ENCODE measurements around the gene SLC38A4. TPM values are rescaled to one million over a fixed set of nuclear protein-coding genes. Genes with fewer than 3 reads are reported as not detected.

The SLC38A4 gene
- total RNA-seq, 1 donor from 2014 or later, result not detected

- H3K36me3 ChIP-seq (ENCODE audit: control insufficient read depth, insufficient read depth, low read length), result no peaks in the 10 kb centered on the region
- no peak for DNase-seq (ENCODE audit: low read depth)
- H3K27me3 ChIP-seq (ENCODE audit: control insufficient read depth, insufficient read depth, low read length), result no peaks in the 10 kb centered on the region
- no peak for TF ChIP-seq CTCF (IDR thresholded peaks at IDR 0.05; ENCODE audit: insufficient read depth, low read length, poor library complexity, severe bottlenecking)
- H3K4me3 ChIP-seq (ENCODE audit: low read depth, low read length), result no peak overlapping the region
Observed at GRCh38 chr12:46798648-46799047, 27.1 kb downstream of the SLC38A4 start.

DNA sequence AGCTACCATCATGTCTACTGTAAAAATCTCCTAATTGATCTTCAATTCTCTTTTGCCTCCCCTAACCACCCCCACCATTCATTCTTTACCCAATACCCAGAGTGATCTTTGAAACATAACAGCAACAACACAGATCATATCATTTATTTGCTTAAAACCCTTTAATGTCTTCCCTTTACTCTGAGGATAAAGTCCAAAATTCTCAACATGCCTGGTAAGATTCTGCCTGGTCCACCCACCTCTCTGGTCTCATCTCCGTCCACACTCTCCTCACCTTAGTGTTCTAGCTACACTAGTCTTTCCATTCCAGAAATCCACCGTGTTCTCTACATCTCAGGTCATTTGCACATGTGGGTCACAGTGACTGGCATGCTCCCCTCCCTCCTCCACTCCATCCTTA is 27.7 kb downstream of the SLC38A4 start:
- no peak for TF ChIP-seq CTCF (IDR thresholded peaks at IDR 0.05; ENCODE audit: insufficient read depth, low read length, poor library complexity, severe bottlenecking)
- H3K36me3 ChIP-seq (ENCODE audit: control insufficient read depth, insufficient read depth, low read length), result no peaks in the 10 kb centered on the region
- no peak overlapping the region for H3K4me3 ChIP-seq (ENCODE audit: low read depth, low read length)
- no peaks in the 10 kb centered on the region for H3K27me3 ChIP-seq (ENCODE audit: control insufficient read depth, insufficient read depth, low read length)
- DNase-seq (ENCODE audit: low read depth), result no peak

GRCh38 chr12:46795988-46796387 is 29.8 kb downstream of the SLC38A4 start:
- no peak for DNase-seq (ENCODE audit: low read depth)
- Histone ChIP-seq H3K36me3 (ENCODE audit: control insufficient read depth, insufficient read depth, low read length) (no peaks in the 10 kb centered on the region), H3K27me3 (ENCODE audit: control insufficient read depth, insufficient read depth, low read length) (no peaks in the 10 kb centered on the region), H3K4me3 (ENCODE audit: low read depth, low read length) (no peak overlapping the region)
- no peak for TF ChIP-seq CTCF (IDR thresholded peaks at IDR 0.05; ENCODE audit: insufficient read depth, low read length, poor library complexity, severe bottlenecking)

DNA sequence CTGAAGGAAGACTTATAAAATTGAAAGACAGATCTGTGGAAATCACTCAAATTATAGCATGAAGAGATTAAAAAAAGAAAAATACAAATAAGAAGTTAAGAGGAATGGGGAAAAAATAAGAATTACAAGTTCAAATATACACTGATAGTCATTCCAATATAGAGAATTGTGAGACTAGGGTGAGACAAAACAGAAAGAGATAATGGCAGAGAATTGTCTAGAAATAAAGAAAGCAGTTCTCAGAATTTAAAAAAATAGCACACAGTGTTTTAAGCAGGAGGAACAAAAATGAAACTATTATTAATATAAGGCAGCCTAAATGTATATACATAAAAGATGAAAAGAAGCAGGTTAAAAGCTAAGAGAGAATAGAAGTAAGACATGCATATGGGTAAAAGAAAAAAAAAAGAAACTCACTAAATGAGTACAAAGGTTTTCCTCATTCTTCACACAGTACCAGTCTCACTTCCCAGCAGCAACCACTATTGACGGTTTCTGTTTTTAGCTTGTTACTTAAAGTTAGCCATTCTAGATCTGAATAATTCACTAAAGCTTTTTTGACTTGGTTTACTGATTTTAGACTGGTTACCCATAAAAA is 31.1 kb downstream of the SLC38A4 start:
- Histone ChIP-seq H3K36me3 (ENCODE audit: control insufficient read depth, insufficient read depth, low read length) (no peaks in the 10 kb centered on the region), H3K27me3 (ENCODE audit: control insufficient read depth, insufficient read depth, low read length) (no peaks in the 10 kb centered on the region), H3K4me3 (ENCODE audit: low read depth, low read length) (no peak overlapping the region)
- no peak for DNase-seq (ENCODE audit: low read depth)
- TF ChIP-seq CTCF (IDR thresholded peaks at IDR 0.05; ENCODE audit: insufficient read depth, low read length, poor library complexity, severe bottlenecking), result no peak

DNA sequence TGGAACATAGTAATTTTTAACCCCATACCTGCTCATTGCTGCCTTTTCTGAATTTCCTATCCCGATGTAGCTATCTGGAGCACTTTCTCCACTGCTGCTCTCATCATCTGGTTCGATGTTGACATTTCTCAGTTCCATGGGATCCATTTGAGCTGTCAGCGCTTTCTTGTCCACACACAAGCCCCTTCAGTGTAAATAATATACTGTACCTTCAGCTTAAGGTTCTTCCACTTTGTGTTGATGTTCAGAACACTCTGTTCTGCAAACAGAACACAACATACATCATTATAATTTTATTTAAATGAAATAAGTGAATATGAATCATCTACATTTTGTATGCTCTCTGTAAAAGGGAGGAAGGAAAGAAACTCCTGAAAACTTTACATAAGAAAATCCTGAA is 32.9 kb downstream of the SLC38A4 start:
- TF ChIP-seq CTCF (IDR thresholded peaks at IDR 0.05; ENCODE audit: insufficient read depth, low read length, poor library complexity, severe bottlenecking), result no peak
- Histone ChIP-seq H3K27me3 (ENCODE audit: control insufficient read depth, insufficient read depth, low read length) (no peaks in the 10 kb centered on the region), H3K4me3 (ENCODE audit: low read depth, low read length) (no peak overlapping the region), H3K36me3 (ENCODE audit: control insufficient read depth, insufficient read depth, low read length) (no peaks in the 10 kb centered on the region)
- no peak for DNase-seq (ENCODE audit: low read depth)

- Histone ChIP-seq H3K4me3 (ENCODE audit: low read depth, low read length) (no peak overlapping the region), H3K36me3 (ENCODE audit: control insufficient read depth, insufficient read depth, low read length) (no peaks in the 10 kb centered on the region), H3K27me3 (ENCODE audit: control insufficient read depth, insufficient read depth, low read length) (no peaks in the 10 kb centered on the region)
- no peak for TF ChIP-seq CTCF (IDR thresholded peaks at IDR 0.05; ENCODE audit: insufficient read depth, low read length, poor library complexity, severe bottlenecking)
- no peak for DNase-seq (ENCODE audit: low read depth)
Observed at GRCh38 chr12:46790066-46790465, 35.7 kb downstream of the SLC38A4 start.

All from kidney epithelial cell (primary cell).